Measurements from ENCODE around the gene GPR21.

DNA sequence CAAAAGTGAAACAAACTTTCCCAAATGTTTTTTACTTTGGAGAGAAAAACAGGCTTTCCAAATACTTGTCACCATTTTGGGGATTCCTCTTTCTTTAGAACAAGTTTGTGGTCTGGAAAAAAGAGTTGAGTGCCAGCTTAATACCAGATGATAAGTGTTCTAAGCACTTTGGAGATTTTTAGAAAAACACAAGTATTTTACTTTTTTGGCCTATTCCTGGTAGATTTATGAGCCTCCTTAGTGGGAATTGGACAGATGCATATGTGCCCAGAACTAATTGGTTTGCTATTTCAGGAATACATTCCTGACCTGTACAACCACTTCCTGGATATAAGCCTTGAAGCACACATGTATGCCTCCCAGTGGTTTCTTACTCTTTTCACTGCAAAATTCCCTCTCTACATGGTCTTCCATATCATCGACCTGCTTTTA lies 40.5 kb downstream of the GPR21 start:
- TF ChIP-seq, protein P1, sequence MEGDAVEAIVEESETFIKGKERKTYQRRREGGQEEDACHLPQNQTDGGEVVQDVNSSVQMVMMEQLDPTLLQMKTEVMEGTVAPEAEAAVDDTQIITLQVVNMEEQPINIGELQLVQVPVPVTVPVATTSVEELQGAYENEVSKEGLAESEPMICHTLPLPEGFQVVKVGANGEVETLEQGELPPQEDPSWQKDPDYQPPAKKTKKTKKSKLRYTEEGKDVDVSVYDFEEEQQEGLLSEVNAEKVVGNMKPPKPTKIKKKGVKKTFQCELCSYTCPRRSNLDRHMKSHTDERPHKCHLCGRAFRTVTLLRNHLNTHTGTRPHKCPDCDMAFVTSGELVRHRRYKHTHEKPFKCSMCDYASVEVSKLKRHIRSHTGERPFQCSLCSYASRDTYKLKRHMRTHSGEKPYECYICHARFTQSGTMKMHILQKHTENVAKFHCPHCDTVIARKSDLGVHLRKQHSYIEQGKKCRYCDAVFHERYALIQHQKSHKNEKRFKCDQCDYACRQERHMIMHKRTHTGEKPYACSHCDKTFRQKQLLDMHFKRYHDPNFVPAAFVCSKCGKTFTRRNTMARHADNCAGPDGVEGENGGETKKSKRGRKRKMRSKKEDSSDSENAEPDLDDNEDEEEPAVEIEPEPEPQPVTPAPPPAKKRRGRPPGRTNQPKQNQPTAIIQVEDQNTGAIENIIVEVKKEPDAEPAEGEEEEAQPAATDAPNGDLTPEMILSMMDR (IDR thresholded peaks at IDR 0.05) = no peak
- TF ChIP-seq POLR2A (IDR thresholded peaks at IDR 0.05) = no peak
